OCI-LY1 (cell line): ENCODE data around the gene SETDB2.

ENCODE experiments used
- H2AFZ ChIP-seq: fragments of 200-600 bp; sonication (generic), shearing (Covaris generic); 2 replicates; pipeline ENCODE4 v1.6.0; 2014; ENCODE audit warnings: antibody characterized with exemption, mild to moderate bottlenecking, low read length
- H3F3A ChIP-seq: fragments of 200-600 bp; sonication (generic), shearing (Covaris generic); 2 replicates; pipeline ENCODE4 v1.6.0; 2014; ENCODE audit warnings: mild to moderate bottlenecking, antibody characterized with exemption, low read length, moderate library complexity; ENCODE audit not compliant: insufficient read depth
- H3K27ac ChIP-seq: fragments of 200-600 bp; sonication (generic); 2 replicates; pipeline ENCODE4 v1.5.1; 2014; ENCODE audit warnings: low read length, mixed run types, mild to moderate bottlenecking, low read depth; ENCODE audit not compliant: poor library complexity, severe bottlenecking
- H3K27me3 ChIP-seq: fragments of 200-600 bp; sonication (generic); 2 replicates; pipeline ENCODE4 v1.6.0; 2014; ENCODE audit warnings: antibody characterized with exemption, mild to moderate bottlenecking, low read length, moderate library complexity; ENCODE audit not compliant: insufficient read depth
- H3K36me3 ChIP-seq: fragments of 200-600 bp; sonication (generic); 2 replicates; pipeline ENCODE4 v1.6.1; 2014; ENCODE audit warnings: mild to moderate bottlenecking, antibody characterized with exemption, low read length, moderate library complexity, mixed read lengths; ENCODE audit not compliant: insufficient read depth
- H3K4me1 ChIP-seq: fragments of 200-600 bp; sonication (generic); 2 replicates; pipeline ENCODE4 v1.5.1; 2014; ENCODE audit warnings: mild to moderate bottlenecking, low read length, moderate library complexity; ENCODE audit not compliant: insufficient read depth, severe bottlenecking
- H3K4me2 ChIP-seq: fragments of 200-600 bp; sonication (generic), shearing (Covaris generic); 2 replicates; pipeline ENCODE4 v1.6.1; 2014; ENCODE audit warnings: low read length
- H3K4me3 ChIP-seq: fragments of 200-600 bp; sonication (generic); 2 replicates; pipeline ENCODE4 v1.5.1; 2014; ENCODE audit warnings: low read length, low read depth, mild to moderate bottlenecking, mixed read lengths; ENCODE audit not compliant: poor library complexity, severe bottlenecking
- H3K79me2 ChIP-seq: fragments of 200-600 bp; shearing (Covaris generic); 2 replicates; pipeline ENCODE4 v1.6.1; 2016; ENCODE audit warnings: mixed run types, low read length, mixed read lengths; ENCODE audit not compliant: insufficient read depth
- H3K9ac ChIP-seq: fragments of 200-600 bp; sonication (generic), shearing (Covaris generic); 2 replicates; pipeline ENCODE4 v1.6.1; 2014; ENCODE audit warnings: mild to moderate bottlenecking, low read length, mixed read lengths
- H3K9me2 ChIP-seq: fragments of 200-600 bp; sonication (generic), shearing (Covaris generic); 2 replicates; pipeline ENCODE4 v1.6.1; 2014; ENCODE audit warnings: low read depth, mild to moderate bottlenecking, low read length, mixed read lengths
- H3K9me3 ChIP-seq: fragments of 200-600 bp; shearing (Covaris generic); 2 replicates; pipeline ENCODE4 v1.6.1; 2014; ENCODE audit warnings: low read length, mixed read lengths
- H4K20me1 ChIP-seq: fragments of 200-600 bp; sonication (generic), shearing (Covaris generic); 2 replicates; pipeline ENCODE4 v1.6.0; 2016; ENCODE audit warnings: mild to moderate bottlenecking, low read length; ENCODE audit not compliant: insufficient read depth
- EZH2 ChIP-seq: fragments of 200-600 bp; sonication (generic), shearing (Covaris generic); IDR thresholded peaks from 2 replicates; pipeline ENCODE4 v1.8.0; 2017; ENCODE audit warnings: borderline replicate concordance, mixed run types, mild to moderate bottlenecking, antibody characterized with exemption, low read length, moderate library complexity, mixed read lengths
- TF ChIP-seq, protein P1 (sequence below): fragments of 200-600 bp; sonication (generic), shearing (Covaris generic); IDR thresholded peaks from 2 replicates; pipeline ENCODE4 v1.5.1; 2017; ENCODE audit warnings: mild to moderate bottlenecking, antibody characterized with exemption, low read length, moderate library complexity, mixed read lengths

The SETDB2 gene

GRCh38 chr13:49404703-49405020 lies 39.4 kb upstream of the SETDB2 start:
- Histone ChIP-seq H3K4me2 (no peak overlapping the region), H3K27me3 (no peaks in the 10 kb centered on the region), H3K9me2 (no peaks in the 10 kb centered on the region), H2AFZ (no peak overlapping the region), H3K27ac (no peak overlapping the region), H3K36me3 (no peaks in the 10 kb centered on the region), H3K9ac (no peak overlapping the region), H3K4me3 (no peak overlapping the region), H3K4me1 (peaks cover 11% of the 10 kb centered on the region), H3K9me3 (peaks cover 6% of the 10 kb centered on the region; the same call in 1 of the 2 replicates), H3K79me2 (peaks cover 14% of the 10 kb centered on the region), H4K20me1 (no peaks in the 10 kb centered on the region), H3F3A (no peaks in the 10 kb centered on the region)
- TF ChIP-seq, protein P1, sequence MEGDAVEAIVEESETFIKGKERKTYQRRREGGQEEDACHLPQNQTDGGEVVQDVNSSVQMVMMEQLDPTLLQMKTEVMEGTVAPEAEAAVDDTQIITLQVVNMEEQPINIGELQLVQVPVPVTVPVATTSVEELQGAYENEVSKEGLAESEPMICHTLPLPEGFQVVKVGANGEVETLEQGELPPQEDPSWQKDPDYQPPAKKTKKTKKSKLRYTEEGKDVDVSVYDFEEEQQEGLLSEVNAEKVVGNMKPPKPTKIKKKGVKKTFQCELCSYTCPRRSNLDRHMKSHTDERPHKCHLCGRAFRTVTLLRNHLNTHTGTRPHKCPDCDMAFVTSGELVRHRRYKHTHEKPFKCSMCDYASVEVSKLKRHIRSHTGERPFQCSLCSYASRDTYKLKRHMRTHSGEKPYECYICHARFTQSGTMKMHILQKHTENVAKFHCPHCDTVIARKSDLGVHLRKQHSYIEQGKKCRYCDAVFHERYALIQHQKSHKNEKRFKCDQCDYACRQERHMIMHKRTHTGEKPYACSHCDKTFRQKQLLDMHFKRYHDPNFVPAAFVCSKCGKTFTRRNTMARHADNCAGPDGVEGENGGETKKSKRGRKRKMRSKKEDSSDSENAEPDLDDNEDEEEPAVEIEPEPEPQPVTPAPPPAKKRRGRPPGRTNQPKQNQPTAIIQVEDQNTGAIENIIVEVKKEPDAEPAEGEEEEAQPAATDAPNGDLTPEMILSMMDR = no peak
- no peak for TF ChIP-seq EZH2

DNA sequence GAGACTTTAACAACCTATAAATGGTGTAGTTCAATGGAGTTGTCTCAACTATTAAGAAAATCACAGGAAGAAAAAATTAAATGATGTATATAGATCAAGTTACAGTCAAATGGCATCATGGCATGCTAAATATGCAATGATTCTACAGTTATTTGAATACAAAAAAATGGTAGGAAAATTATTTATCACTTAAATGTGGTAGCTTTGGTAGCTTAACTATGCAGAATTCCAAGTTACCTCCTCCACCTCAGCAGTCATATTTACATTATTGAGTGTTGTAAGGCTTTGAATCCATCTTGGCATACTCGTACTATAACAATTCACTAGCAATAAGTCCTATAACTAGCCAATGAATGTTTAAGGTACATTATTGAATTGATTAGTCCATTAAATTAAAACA lies 37.0 kb upstream of the SETDB2 start:
- Histone ChIP-seq H3K9me2 (no peaks in the 10 kb centered on the region), H3F3A (no peaks in the 10 kb centered on the region), H3K4me2 (no peak overlapping the region), H3K4me3 (no peak overlapping the region), H3K9me3 (peaks cover 6% of the 10 kb centered on the region; the same call in 1 of the 2 replicates), H3K79me2 (no peaks in the 10 kb centered on the region), H4K20me1 (no peaks in the 10 kb centered on the region), H3K36me3 (no peaks in the 10 kb centered on the region), H3K4me1 (peaks cover 12% of the 10 kb centered on the region), H3K27me3 (no peaks in the 10 kb centered on the region), H2AFZ (no peak overlapping the region), H3K27ac (no peak overlapping the region), H3K9ac (no peak overlapping the region)
- TF ChIP-seq EZH2 = no peak
- TF ChIP-seq, protein P1 = no peak

DNA sequence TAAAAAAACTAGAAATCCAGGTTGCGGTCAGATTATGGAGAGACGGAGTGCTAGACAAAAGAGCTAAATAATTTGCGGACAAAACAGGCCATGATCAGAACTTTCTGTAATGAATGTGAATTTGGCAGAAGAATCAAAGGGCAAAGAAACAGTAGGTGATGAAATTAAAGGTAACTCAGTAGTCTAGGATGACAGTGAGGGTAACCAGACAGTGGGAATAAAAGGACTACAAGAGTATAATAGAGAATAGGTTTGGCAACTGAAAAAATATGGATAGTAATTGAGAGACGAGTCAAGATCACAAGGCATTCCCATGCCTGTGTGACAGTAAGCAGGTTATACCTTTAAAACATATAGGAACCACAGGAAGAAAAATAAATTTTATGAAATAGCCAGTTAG lies 36.1 kb upstream of the SETDB2 start:
- peaks cover 8% of the 10 kb centered on the region for H3K4me1 ChIP-seq
- no peaks in the 10 kb centered on the region for H3K79me2 ChIP-seq
- H3K4me2 ChIP-seq = no peak overlapping the region
- H3K36me3 ChIP-seq = no peaks in the 10 kb centered on the region
- H3K9me2 ChIP-seq = no peaks in the 10 kb centered on the region
- no peak overlapping the region for H3K27ac ChIP-seq
- no peak for TF ChIP-seq EZH2
- TF ChIP-seq, protein P1 = no peak
- no peaks in the 10 kb centered on the region for H4K20me1 ChIP-seq
- no peak overlapping the region for H2AFZ ChIP-seq
- no peak overlapping the region for H3K4me3 ChIP-seq
- no peaks in the 10 kb centered on the region for H3F3A ChIP-seq
- H3K27me3 ChIP-seq = no peaks in the 10 kb centered on the region
- peaks cover 6% of the 10 kb centered on the region; the same call in 1 of the 2 replicates for H3K9me3 ChIP-seq
- H3K9ac ChIP-seq = no peak overlapping the region
